ENCODE results near the gene PTPRG.

The PTPRG gene

GRCh38 chr3:61847784-61848462, 286.6 kb downstream of the PTPRG start:
- no peaks in the 10 kb centered on the region for H3K79me2 ChIP-seq (ENCODE audit: insufficient read depth, low read depth)
- no peak overlapping the region for H3K4me2 ChIP-seq
- H3K9ac ChIP-seq: no peak overlapping the region
- H4K20me1 ChIP-seq (ENCODE audit: insufficient read depth): no peaks in the 10 kb centered on the region
- no peak overlapping the region for H3K4me3 ChIP-seq (IDR thresholded peaks at IDR 0.05; ENCODE audit: insufficient read depth, low read depth, low read length)
- no peaks in the 10 kb centered on the region for H3K36me3 ChIP-seq (ENCODE audit: insufficient read depth)
- H2AFZ ChIP-seq (ENCODE audit: low read depth): no peak overlapping the region
- no peaks in the 10 kb centered on the region for H3K4me1 ChIP-seq (ENCODE audit: low read depth, poor library complexity, severe bottlenecking)
- TF ChIP-seq CTCF (conservative IDR thresholded peaks at IDR 0.05; ENCODE audit: low read depth, low read length): no peak
- no peaks in the 10 kb centered on the region for H3K27me3 ChIP-seq (ENCODE audit: insufficient read depth, low read depth)
- no peak overlapping the region for H3K27ac ChIP-seq

GRCh38 chr3:61848885-61849284, 287.5 kb downstream of the PTPRG start:
- no peaks in the 10 kb centered on the region for H3K4me1 ChIP-seq (ENCODE audit: low read depth, poor library complexity, severe bottlenecking)
- H3K27ac ChIP-seq: no peak overlapping the region
- no peak overlapping the region for H3K9ac ChIP-seq
- H3K4me3 ChIP-seq (IDR thresholded peaks at IDR 0.05; ENCODE audit: insufficient read depth, low read depth, low read length): no peak overlapping the region
- H3K79me2 ChIP-seq (ENCODE audit: insufficient read depth, low read depth): no peaks in the 10 kb centered on the region
- TF ChIP-seq CTCF (conservative IDR thresholded peaks at IDR 0.05; ENCODE audit: low read depth, low read length): no peak
- no peak overlapping the region for H3K4me2 ChIP-seq
- H2AFZ ChIP-seq (ENCODE audit: low read depth): no peak overlapping the region
- no peaks in the 10 kb centered on the region for H3K36me3 ChIP-seq (ENCODE audit: insufficient read depth)
- H4K20me1 ChIP-seq (ENCODE audit: insufficient read depth): no peaks in the 10 kb centered on the region
- no peaks in the 10 kb centered on the region for H3K27me3 ChIP-seq (ENCODE audit: insufficient read depth, low read depth)

GRCh38 chr3:61853912-61854311, 292.5 kb downstream of the PTPRG start:
- Histone ChIP-seq H3K9ac (no peak overlapping the region), H3K4me2 (no peak overlapping the region), H3K27ac (no peak overlapping the region), H3K4me3 (IDR thresholded peaks at IDR 0.05; ENCODE audit: insufficient read depth, low read depth, low read length) (no peak overlapping the region), H4K20me1 (ENCODE audit: insufficient read depth) (no peaks in the 10 kb centered on the region), H3K4me1 (ENCODE audit: low read depth, poor library complexity, severe bottlenecking) (no peaks in the 10 kb centered on the region), H3K27me3 (ENCODE audit: insufficient read depth, low read depth) (no peaks in the 10 kb centered on the region), H2AFZ (ENCODE audit: low read depth) (no peak overlapping the region), H3K79me2 (ENCODE audit: insufficient read depth, low read depth) (no peaks in the 10 kb centered on the region), H3K36me3 (ENCODE audit: insufficient read depth) (no peaks in the 10 kb centered on the region)
- no peak for TF ChIP-seq CTCF (conservative IDR thresholded peaks at IDR 0.05; ENCODE audit: low read depth, low read length)

GRCh38 chr3:61855211-61855610, 293.8 kb downstream of the PTPRG start:
- Histone ChIP-seq H4K20me1 (ENCODE audit: insufficient read depth) (no peaks in the 10 kb centered on the region), H3K4me2 (no peak overlapping the region), H3K27ac (no peak overlapping the region), H2AFZ (ENCODE audit: low read depth) (no peak overlapping the region), H3K4me1 (ENCODE audit: low read depth, poor library complexity, severe bottlenecking) (no peaks in the 10 kb centered on the region), H3K79me2 (ENCODE audit: insufficient read depth, low read depth) (no peaks in the 10 kb centered on the region), H3K9ac (no peak overlapping the region), H3K4me3 (IDR thresholded peaks at IDR 0.05; ENCODE audit: insufficient read depth, low read depth, low read length) (no peak overlapping the region), H3K36me3 (ENCODE audit: insufficient read depth) (no peaks in the 10 kb centered on the region), H3K27me3 (ENCODE audit: insufficient read depth, low read depth) (no peaks in the 10 kb centered on the region)
- no peak for TF ChIP-seq CTCF (conservative IDR thresholded peaks at IDR 0.05; ENCODE audit: low read depth, low read length)
